Stimulated activated CD4-positive, alpha-beta T cell treated with anti-CD3 and anti-CD28 coated beads, Interleukin-2, amount 100 ng/mL, for 48 hours (primary cell): ENCODE measurements around the gene HES3.
A peak's percentile ranks its signal among the peaks of the same experiment; 100 is the strongest.

ENCODE experiments used
- DNase-seq, 2 donors: peaks; one replicate each; pipeline ENCODE4 v3.0.0-alpha.2; 2020

The HES3 gene

DNA sequence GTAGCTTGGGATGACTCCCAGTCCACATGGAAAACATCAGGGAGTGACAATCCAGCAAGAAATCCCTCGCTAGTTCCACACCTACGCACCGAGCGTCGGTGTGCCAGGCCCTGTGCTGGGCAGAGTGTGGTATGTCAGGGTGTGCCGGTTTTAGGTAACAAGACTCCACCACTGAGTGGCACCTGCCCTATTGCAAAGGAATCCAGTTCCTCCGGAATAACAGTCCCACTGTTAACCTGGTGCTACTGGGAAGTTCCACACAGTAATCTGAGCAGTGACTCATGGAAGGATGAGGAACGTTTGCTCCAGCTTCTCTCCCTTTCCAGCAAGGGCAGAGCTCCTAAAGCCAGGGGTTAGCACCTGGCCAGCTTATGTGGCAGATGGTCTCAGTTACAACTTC is 23.7 kb upstream of the HES3 start:
- DNase-seq: no peak

DNA sequence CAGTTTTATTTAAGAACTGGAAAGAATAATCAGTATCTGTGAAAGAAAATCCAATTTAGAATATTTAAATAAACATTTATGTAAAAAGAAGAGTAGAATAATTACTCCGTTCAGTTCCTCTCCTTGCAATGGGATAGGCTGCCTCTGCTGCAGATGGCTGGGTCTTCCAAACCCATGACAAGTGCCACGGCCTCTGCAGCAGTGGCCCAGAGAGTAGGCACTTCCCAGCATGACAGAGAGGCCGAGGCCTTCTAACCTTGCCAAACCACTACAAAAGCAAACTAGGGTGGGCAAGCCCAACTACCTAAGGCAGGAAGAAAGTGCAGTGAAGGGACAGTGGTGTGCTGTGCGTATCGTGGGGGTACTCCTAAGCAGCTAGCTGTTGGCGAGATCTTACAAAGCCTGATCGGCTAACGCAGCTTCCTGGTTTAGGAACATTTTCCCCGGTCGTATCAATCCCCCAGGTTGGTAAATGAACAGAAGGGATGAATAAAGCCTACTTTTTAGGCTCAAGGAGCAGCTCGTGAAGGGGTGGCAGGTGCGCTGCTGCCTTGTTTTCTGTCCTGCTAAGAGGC is 22.7 kb upstream of the HES3 start:
- DNase-seq: no peak

DNA sequence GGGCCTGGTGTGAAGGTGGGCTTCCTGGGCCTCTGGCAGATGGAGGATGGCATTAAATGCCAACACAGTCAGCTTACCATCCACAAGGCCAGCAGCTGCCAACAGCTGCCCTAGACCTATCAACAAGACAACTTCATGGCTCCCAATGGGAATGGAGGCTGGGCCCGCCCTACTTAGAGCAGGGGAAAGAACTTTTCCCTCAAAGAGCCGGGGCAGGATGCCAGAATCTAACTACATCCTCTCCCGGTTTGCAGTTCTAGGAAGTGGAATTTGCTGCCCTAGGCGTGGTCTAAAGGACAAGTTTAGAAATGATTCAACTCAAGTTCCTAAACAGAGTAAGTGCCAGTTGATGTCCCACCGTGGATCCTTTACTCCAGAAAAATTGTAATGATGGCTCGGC is 21.3 kb upstream of the HES3 start:
- no peak for DNase-seq

DNA sequence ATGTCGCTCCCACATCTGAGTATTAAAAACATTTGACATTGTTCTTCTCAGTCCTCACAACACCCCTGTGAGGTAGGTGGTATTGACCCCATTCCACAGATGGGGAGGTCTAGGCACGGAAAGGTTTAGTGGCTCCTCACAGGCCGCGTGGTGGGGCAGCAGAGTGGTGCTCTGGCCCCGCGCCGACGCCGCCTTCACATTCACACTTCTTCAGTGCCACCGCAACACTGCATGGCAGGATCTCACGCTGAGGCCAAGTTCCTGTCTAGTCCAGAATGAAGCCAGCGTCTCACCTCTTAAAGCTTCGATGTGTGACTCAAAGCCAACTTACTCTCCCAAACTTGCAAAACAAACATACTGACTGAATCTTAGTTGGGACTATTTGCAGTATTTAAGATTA is 20.4 kb upstream of the HES3 start:
- DNase-seq: no peak

DNA sequence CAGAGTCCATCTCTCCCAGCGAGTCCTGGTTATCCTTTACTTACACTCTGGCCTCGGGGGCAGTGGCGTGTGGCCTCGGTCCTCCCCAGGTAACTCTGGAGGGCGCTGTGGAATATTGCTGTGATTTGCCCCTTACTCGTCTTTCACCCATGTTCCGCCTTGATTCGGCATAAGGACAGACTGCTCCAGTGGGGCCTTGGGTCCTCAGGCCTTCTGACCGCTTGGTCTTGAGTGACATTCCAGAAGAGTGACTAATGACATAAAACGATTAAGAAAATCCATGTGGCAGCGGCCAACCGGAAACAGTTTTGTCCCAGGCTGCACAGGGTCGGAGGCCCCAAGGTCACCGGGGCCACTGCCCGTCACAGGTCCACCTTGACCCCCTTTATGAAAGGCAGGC is 19.3 kb upstream of the HES3 start:
- DNase-seq: no peak

DNA sequence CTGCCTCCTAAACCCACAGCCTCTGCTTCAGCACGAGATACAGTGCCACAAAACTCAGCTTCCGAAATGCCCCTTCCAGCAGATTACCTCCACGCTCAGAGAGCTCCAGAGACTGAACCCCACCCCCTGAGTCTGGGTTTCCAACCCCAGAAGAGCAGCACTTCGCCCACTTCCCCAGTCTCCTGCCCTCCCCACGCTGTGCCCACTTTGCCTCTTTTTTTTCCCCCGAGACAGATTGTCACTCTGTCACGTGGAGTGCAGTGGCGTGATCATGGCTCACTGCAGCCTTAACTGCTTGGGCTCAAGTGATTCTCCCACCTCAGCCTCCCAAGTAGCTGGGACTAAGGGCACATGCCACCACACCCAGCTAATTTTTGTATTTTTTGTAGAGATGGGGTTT is 18.3 kb upstream of the HES3 start:
- no peak for DNase-seq

DNA sequence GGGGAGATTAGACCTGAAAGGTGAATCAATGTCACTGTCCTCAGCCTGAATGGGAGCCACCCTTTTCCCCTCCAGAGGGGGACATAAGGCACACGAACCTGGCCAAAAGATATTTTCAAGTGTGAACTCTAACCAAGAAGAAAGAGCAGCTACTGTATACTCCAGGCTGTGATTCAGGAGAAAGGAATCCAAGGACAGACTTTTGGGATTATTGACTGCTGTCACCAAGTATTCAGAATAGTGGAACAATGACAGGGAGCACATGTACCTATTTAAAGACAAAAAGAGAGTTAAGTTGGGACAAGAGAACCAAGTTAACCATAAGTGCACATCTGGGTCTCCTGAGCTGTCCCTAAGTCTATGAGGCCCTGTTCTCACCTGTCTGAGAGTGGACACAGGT is 10.6 kb upstream of the HES3 start:
- no peak for DNase-seq

DNA sequence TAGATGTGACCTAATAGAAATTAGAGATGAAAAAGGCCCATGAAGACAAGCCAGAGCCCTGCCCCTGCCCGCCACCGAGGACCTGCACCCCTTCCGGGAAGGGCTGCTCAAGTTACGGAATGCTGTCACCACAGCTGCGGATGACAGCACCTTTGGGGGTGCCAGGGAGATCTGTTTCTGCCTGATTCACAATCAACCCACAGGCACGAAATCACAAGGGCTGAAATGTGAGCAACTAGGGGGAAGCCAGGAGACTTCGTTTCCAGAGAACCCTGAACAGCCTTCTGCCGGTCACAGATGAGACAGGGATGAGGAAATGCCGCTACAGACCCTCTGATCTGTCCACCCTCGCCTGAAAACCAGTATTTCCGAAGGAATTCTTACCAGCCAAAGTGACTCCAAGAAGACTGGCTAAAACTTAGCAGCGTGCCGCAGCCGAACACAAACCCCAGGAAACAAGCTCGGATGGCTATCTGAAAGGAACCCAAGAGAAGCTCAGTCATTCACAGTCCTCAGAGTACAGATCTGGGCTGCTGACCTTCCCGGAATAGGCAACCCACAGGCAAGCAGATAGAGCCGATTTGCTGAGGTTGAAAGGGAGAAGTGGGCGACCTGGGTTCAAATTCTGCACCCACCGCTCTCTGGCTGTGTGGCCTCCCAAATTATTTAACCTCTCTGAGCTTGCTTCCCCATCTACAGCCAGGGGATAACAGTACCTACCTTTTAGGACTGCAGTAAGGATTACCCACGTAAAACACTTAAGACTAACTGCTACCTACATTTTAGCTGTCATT is 9.3 kb upstream of the HES3 start:
- DNase-seq: no peak

DNA sequence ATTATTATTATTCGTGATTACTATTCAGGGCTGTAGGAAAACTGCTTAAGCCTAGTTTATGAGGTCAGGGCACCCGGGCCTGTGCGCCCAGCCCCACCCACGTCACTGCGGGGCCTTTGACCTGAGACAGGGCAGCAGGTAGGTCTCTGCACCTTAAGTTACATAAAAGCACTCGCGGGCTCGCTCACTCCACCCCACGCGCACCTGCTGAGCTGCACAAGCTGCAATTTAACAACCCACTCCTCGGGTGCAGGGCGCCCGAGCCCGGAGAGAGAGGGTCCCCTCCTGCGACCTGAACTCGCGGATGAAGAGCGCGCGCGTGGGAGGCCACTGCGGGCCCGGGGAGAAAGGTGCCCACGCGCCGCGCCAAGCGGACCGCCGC is 8.7 kb upstream of the HES3 start:
- no peak for DNase-seq

DNA sequence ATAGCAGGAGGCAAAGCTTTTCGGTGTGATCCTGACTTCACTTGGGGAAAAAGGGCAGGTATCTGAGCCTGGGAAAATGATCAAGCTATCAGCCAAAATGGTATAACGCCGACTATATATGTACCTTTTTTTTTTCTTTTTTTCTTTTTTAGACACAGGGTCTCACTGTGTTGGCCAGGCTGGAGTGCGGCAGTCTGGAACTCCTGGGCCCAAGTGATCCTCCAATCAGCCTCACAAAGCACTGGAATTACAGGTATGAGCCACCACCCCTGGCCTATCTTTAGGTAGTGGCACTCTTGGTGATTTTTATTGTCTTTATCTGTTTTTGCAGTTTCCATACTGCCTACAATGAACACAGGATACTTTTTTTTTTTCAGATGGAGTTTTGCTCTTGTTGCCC is 6.9 kb upstream of the HES3 start:
- no peak for DNase-seq

DNA sequence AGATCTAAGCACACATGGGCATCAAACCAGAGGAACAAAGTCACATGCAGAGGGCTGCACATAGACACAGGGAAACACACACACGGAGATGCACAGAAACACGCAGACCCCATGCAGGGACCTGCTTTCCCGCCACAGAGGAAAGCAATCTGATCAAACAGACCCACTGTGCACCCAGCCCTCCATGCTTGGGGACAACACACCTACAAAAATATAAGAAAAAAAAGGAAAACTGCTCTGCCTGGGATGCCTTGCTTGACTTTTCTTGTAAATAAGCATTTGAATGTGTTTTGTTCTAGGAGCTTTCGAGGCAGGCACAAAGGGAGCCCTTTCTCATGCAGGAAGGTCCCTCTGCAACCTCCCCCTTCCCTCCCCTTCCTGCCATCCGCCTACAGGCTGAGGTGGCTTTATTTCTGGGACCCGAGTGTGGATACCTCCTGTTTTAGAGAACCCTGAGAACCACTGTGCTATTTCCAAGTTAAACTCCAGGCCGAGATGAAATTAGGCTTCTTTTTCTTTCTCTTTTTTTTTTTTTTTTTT is 4.7 kb upstream of the HES3 start:
- DNase-seq: no peak

DNA sequence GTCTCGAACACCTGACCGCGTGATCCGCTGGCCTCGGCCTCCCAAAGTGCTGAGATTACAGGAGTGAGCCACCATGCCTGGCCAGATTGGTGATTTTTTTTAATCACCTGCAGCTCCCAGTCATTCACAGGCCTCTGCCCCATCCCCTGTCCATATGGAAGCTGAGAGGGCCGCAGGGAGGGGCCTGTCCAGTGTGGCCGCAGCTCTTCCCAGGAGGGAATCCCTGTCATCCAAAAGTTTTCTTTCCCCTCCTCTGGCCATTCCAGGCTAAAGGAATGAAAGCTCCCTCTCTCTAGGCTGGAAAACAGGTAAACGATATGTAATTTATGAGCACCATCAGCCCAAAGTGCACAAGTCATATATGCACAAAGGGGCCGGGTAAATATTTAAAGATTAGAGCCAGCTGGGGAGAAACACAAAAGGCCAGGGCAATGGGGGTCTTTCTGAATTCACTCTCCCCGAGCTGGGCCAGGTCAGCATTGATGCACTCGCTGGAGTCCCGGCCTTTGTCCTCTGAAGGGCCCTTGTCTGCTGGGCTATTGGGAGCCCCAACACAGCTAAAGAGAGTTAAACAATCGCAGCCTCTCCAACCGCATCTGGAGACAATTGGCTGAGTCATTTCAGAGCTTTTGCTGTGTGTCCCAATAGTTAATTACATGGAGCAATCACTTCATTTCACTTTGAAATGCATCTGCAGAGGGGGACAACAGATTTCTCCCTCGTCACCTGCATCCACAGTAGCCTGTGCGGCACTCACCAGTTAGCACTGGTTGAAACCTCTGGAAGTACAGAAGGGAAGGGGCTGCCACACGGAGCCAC is 3.8 kb upstream of the HES3 start:
- no peak for DNase-seq

DNA sequence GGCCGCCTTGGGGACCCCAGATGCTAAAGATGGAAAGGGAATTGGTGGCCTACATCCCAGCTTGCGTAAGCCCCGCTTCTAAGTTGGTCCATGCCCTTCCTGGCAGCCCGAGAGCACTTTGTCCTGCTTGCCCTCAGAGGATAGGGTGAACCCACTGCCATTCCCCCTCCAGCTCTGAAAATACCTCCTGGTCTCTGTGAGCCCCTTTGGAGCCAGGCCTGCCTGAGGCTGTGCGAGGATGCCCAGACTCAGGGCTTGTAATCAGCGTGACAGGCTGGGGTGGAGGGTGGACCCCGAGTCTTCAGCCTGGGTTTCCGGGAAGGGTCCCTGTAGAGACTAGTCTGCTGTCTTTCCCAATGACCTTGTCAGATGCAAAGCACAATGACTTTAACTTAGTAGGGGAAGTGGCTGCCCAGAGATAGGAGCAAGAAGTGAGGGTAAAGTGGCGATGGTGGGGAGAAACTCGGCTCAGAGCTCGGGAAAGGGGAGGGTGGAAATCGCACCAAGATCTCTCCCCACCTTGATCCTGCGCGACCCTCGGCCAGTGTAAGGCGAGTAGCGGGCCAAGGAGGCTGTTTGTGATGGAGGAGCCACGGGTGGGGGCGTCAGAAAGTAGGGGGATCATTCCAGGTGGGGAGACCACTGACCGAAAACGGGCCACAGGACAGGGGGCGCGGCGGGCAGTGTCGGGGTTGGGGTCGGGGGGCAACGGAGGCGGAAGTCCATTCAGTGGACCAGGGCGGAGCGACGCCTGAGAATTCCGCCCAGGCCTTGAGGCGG is 2.7 kb upstream of the HES3 start:
- no peak for DNase-seq

DNA sequence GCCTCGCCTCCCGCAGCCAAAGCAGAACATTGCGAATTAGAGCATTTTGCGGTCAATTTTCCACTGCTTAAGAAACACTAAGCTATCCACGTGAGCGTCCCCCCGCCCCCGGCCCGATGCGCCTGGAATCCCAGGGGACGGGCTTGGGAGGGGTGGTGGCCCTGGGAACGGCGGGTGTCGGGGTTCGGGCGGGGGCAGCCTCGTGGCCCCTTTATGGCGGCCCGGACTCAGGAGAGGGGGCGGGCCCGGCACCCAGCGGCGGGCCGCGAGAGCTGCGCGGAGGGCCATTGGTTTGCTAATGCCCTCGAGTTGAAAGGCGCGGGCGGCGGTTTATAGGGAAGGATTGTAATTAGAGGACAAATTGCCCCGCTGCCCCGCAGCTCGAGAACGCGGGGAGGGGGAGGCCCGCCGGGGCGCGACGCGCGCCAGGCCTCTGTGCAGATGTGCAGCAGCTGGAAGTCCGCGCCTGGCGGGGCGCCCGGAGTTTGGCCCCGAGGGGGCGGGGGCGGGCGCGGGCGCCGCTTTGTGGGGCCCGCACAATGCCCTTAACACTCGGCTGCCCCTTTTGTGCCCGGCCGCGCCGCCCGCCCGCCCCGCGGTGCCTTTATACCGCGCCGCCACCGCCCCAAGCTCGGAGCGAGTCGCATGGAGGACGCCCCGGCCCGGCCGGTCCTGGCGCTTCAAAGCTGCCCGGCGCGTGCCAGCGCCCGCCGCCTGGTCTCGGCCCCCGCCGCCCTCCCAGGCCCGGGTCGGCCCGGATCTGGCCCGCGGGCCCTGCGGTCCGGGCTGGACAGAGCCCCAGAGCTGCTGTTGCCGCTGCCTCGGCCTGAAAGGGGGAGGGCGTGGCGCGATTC is 1.9 kb upstream of the HES3 start:
- DNase-seq: no peak

DNA sequence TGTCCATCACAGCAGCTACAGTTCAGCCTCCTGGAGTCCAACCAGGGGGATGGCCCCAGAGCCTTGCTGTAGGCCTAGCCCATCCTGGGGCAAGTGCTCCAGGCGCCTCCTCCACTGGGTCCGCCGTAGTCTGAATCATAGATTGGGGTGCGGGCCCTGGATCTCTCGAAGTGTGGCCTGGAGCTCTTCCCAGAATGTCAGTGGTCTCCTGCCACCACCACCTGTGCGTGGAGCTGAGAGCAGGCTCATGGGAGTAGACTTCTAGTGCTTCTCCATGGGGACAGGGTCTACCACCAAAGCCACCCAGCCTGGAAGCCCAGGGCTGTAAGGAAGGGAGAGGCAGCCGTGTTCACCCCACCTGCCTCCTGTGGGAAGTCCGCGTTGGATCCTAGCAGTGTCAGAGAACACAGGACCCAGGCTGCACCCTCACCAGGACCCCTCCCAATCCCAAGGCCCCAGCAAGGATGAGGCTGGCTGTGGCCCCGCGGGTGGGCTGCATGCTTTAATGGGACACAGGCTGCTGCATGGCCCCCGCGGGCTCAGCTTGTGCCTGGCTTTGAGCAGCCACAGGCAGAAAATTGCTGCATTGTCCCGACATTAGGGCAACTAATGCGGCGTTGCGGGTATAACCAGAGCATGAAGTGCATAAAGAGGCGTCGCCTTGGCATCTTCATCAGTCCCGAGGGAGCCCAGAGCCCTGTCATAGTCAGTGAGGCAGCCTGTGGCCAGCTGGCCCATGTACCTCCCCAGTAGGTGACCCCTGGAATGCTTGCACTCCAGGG is 735 bp upstream of the HES3 start:
- no peak for DNase-seq

DNA sequence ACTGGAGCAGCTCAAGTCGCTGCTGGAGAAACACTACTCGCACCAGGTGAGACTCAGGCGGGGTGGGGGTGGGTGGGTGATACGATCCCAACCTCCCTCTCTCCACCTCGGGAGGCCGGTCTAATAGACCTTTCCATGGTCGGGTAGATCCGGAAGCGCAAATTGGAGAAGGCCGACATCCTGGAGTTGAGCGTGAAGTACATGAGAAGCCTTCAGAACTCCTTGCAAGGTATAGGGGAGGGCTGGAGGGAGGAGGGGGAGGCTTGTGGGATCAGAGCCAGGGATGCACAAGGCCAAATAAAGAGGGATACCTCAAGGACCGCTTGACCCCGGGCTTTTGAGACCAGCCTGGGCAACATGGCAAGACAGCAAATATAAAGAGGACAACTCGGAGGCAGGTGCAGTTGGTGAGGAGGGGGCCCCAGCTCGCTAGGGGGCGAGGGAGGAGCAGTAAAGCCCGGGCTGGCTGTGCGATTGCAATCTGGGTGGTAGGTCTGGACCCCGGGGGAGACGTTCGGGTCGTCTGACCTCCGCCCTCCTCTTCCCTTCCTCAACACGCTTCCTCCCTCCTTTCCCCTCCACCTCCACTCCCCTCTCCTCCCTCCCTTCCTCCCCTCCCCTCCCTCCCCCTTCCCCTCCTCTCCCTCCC is 546 bp downstream of the HES3 start:
- no peak for DNase-seq

DNA sequence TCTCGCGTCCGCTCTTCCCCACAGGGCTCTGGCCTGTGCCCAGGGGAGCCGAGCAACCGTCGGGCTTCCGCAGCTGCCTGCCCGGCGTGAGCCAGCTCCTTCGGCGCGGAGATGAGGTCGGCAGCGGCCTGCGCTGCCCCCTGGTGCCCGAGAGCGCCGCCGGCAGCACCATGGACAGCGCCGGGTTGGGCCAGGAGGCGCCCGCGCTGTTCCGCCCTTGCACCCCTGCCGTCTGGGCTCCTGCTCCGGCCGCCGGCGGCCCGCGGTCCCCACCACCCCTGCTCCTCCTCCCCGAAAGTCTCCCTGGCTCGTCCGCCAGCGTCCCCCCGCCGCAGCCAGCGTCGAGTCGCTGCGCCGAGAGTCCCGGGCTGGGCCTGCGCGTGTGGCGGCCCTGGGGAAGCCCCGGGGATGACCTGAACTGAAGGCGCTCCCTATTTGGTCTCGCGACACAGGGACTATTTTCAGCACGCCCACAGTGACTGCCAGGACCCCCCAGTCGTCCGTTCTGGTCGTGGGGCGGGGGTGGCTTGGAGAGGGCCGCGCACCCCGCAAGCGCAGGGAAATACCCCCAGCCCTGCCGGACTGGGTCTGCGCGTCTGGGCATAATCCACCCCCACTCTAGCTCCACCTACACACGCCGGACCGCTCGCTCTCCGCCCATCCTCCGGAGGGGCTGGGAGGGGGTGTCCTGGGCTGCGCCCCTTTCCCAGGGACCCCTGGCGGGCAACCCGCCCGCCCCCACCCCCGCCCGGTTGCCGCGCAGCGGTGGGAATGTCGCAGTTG is 1.3 kb downstream of the HES3 start:
- DNase-seq: peak; percentile 81 to 82

DNA sequence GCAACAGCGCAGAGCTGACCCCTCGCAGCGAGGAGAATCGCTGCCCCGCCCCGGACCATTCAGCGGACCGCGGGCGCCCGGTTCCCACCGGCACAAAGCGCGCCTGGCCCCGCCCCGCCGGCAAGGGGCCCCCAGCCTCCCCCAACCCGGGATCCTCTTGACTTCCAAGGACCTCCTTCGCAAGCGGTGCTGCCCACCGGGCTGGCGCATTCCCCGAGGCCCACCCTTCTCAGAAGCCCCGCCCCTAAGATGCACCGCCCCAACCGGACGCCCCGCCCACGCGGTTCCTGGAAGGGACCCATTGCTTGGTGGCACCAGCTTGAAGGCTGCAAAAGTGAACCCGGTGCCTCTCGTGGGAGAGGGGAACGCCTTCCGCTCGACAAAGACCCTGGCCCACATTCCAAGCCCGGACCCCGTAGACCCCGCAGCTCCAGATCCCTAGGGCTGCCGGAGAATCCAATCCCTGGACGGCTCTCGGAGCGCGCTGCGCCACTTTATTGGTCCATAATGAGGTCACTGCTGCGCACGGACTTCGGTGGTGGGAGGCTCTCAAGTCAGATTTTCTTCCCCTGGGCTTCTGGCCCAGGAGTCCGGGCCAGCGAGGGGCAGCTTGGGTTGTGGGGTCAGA is 2.0 kb downstream of the HES3 start:
- DNase-seq: peak; percentile 38 to 48
